HepG2 (cell line): ENCODE results near the gene FBXW2. TPM values are rescaled to one million over a fixed set of nuclear protein-coding genes. Genes with fewer than 3 reads are reported as not detected.

Experiments used
- CC2D1A ChIP-seq: sonication (generic); formaldehyde crosslinking; IDR thresholded peaks from 2 replicates; pipeline ENCODE4 v1.8.1; 2023; ENCODE audit warnings: mild to moderate bottlenecking, missing genetic modification reagents
- CREB1 ChIP-seq, 2 experiments: fragments of 450-650 bp in 1 of 2; IDR thresholded peaks; 2 replicates each; pipeline ENCODE4 v1.6.1; 2016 to 2017; ENCODE audit warnings: control low read depth in 1 of 2, mild to moderate bottlenecking in 1 of 2, missing compliant biosample characterization in 1 of 2, missing genetic modification characterization in 1 of 2
- ELF3 ChIP-seq: IDR thresholded peaks from 2 replicates; pipeline ENCODE4 v1.6.1; 2016; ENCODE audit warnings: missing genetic modification reagents, missing compliant biosample characterization
- FOXA1 ChIP-seq, 2 experiments: fragments of 450-650 bp in 1 of 2; sonication (generic) in 1 of 2; formaldehyde crosslinking in 1 of 2; IDR thresholded peaks; 2 replicates each; pipeline versions ENCODE4 v1.4.0 to v1.6.1; 2016 to 2020; ENCODE audit warnings: missing genetic modification reagents in 1 of 2
- GTF3A ChIP-seq: sonication (generic); formaldehyde crosslinking; conservative IDR thresholded peaks from 2 replicates; pipeline ENCODE4 v1.4.0; 2020; ENCODE audit warnings: mild to moderate bottlenecking, missing genetic modification reagents
- JUND ChIP-seq: sonication (generic); formaldehyde crosslinking; IDR thresholded peaks from 2 replicates; pipeline ENCODE4 v1.8.0; 2022; ENCODE audit warnings: mild to moderate bottlenecking, missing genetic modification reagents
- KDM4B ChIP-seq: sonication (generic); formaldehyde crosslinking; IDR thresholded peaks from 2 replicates; pipeline ENCODE4 v1.4.0; 2020; ENCODE audit warnings: missing genetic modification reagents
- PHF20 ChIP-seq: sonication (generic); formaldehyde crosslinking; IDR thresholded peaks from 2 replicates; pipeline ENCODE4 v1.5.0; 2020; ENCODE audit warnings: mild to moderate bottlenecking, missing genetic modification reagents
- SALL1 ChIP-seq: sonication (generic); formaldehyde crosslinking; IDR thresholded peaks from 2 replicates; pipeline ENCODE4 v1.8.0; 2022; ENCODE audit warnings: mild to moderate bottlenecking, missing genetic modification reagents
- SCMH1 ChIP-seq: sonication (generic); formaldehyde crosslinking; IDR thresholded peaks from 2 replicates; pipeline ENCODE4 v1.9.0; 2021; ENCODE audit warnings: missing genetic modification reagents, mild to moderate bottlenecking, borderline replicate concordance
- SNAI1 ChIP-seq: sonication (generic); formaldehyde crosslinking; IDR thresholded peaks from 2 replicates; pipeline ENCODE4 v1.5.0; 2020; ENCODE audit warnings: mild to moderate bottlenecking, missing genetic modification reagents, borderline replicate concordance
- SOX6 ChIP-seq, 2 experiments: fragments of 450-650 bp in 1 of 2; sonication (generic) in 1 of 2; formaldehyde crosslinking in 1 of 2; IDR thresholded peaks; 2 replicates each; pipeline versions ENCODE4 v1.4.0 to v1.6.1; 2017 to 2020; ENCODE audit warnings: antibody characterized with exemption in 1 of 2, mild to moderate bottlenecking in 1 of 2, missing genetic modification reagents in 1 of 2
- TRIM24 ChIP-seq: sonication (generic); formaldehyde crosslinking; IDR thresholded peaks from 2 replicates; pipeline ENCODE4 v1.8.0; 2022; ENCODE audit warnings: mild to moderate bottlenecking, missing genetic modification reagents
- U2AF1 ChIP-seq: fragments of 200-400 bp; formaldehyde crosslinking; optimal IDR thresholded peaks from 2 replicates; pipeline ENCODE3; 2017; ENCODE audit warnings: mild to moderate bottlenecking, low read depth, low read length
- ZNF143 ChIP-seq: sonication (generic); formaldehyde crosslinking; IDR thresholded peaks from 2 replicates; pipeline ENCODE4 v1.4.0; 2020; ENCODE audit warnings: missing genetic modification reagents
- ZNF652 ChIP-seq: IDR thresholded peaks from 2 replicates; pipeline ENCODE4 v1.6.1; 2016; ENCODE audit warnings: low read depth, borderline replicate concordance
- polyA plus RNA-seq, 8 experiments: library from polyadenylated mRNA; depleted of rRNA in 3 of 8; stranded (reverse) in 7 of 8; unstranded in 1 of 8; fragments of >200 nt; fragmentation: Illumina TruSeq in 4 of 8; extraction: Trizol in 4 of 8; gene quantifications; 2 replicates each; pipeline versions ENCODE4 v1.2.1 to v1.2.3, GENCODE V29; 2011 to 2016; ENCODE audit warnings: low read depth in 4 of 8, missing spikeins in 1 of 8, mixed read lengths in 1 of 8; ENCODE audit not compliant: insufficient read depth in 1 of 8
- total RNA-seq, 5 experiments: library from RNA; depleted of rRNA; stranded (reverse); fragments of >200 nt; fragmentation: Illumina TruSeq; extraction: Trizol; gene quantifications; 2 replicates each; pipeline ENCODE4 v1.2.3, GENCODE V29; 2016; ENCODE audit warnings: low read depth in 1 of 5
- TF ChIP-seq, protein P1 (sequence below): sonication (generic); formaldehyde crosslinking; IDR thresholded peaks from 2 replicates; pipeline ENCODE4 v1.4.0; 2020; ENCODE audit warnings: low read depth, missing genetic modification reagents
- TF ChIP-seq, protein P2 (sequence below): sonication (generic); formaldehyde crosslinking; IDR thresholded peaks from 2 replicates; pipeline ENCODE4 v1.4.0; 2020; ENCODE audit warnings: missing genetic modification reagents, mild to moderate bottlenecking, borderline replicate concordance
- TF ChIP-seq, protein P3 (sequence below): sonication (generic); formaldehyde crosslinking; IDR thresholded peaks from 2 replicates; pipeline ENCODE4 v1.9.0; 2021; ENCODE audit warnings: missing genetic modification reagents, mild to moderate bottlenecking, borderline replicate concordance

FBXW2 gene
- total and polyA plus RNA-seq, 2 of the 13 experiments (the other 11 are each of a cell fraction or from before 2014, with no cell fraction given), result 35.4 to 43.1 TPM

DNA sequence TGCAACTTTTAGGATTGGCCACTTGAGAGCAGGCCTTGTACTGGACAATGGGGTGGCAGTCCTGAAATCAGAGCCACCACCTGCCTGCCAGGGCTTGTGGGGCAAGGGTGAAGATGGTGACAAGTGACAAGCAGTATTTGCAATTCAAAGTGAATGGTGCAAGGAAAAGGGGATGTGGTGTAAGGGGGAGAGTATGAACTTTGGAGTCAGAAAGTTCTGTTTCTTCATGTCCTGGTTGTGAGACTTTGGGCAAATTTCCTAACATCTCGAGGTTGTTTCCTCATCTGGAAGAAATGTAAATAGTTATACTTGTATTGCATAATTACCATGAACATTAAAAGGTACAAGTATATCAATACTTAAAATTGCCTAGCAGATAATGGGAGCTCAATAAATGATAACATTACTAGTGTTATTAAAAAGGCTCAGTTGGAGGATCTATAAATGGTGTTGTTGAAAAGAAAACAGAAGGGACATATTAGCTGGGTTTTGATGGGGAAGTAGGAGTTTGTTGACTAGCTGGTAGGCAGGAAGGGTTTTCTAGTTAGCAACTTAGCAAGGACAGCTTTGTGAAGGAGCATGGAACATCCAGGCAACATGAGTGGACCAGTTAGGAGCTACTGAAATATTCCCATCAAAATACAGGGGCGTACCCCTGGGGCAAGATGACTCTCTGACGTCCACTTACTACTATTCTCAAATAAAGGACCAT lies 57.6 kb downstream of the FBXW2 start (continued):
- TF ChIP-seq, protein P1, sequence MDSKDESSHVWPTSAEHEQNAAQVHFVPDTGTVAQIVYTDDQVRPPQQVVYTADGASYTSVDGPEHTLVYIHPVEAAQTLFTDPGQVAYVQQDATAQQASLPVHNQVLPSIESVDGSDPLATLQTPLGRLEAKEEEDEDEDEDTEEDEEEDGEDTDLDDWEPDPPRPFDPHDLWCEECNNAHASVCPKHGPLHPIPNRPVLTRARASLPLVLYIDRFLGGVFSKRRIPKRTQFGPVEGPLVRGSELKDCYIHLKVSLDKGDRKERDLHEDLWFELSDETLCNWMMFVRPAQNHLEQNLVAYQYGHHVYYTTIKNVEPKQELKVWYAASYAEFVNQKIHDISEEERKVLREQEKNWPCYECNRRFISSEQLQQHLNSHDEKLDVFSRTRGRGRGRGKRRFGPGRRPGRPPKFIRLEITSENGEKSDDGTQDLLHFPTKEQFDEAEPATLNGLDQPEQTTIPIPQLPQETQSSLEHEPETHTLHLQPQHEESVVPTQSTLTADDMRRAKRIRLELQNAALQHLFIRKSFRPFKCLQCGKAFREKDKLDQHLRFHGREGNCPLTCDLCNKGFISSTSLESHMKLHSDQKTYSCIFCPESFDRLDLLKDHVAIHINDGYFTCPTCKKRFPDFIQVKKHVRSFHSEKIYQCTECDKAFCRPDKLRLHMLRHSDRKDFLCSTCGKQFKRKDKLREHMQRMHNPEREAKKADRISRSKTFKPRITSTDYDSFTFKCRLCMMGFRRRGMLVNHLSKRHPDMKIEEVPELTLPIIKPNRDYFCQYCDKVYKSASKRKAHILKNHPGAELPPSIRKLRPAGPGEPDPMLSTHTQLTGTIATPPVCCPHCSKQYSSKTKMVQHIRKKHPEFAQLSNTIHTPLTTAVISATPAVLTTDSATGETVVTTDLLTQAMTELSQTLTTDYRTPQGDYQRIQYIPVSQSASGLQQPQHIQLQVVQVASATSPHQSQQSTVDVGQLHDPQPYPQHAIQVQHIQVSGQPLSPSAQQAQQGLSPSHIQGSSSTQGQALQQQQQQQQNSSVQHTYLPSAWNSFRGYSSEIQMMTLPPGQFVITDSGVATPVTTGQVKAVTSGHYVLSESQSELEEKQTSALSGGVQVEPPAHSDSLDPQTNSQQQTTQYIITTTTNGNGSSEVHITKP, result no peak
- TF ChIP-seq CC2D1A (CRISPR knock-in tag), result no peak
- no peak for TF ChIP-seq FOXA1 (IDR thresholded peaks at IDR 0.05)
- peak; percentile 82 for TF ChIP-seq FOXA1 (CRISPR knock-in tag; IDR thresholded peaks at IDR 0.05)
- TF ChIP-seq ZNF652 (CRISPR knock-in tag), result no peak
- no peak for TF ChIP-seq PHF20 (CRISPR knock-in tag)
- no peak for TF ChIP-seq SNAI1 (CRISPR knock-in tag)
- no peak for TF ChIP-seq U2AF1
- TF ChIP-seq, protein P2, sequence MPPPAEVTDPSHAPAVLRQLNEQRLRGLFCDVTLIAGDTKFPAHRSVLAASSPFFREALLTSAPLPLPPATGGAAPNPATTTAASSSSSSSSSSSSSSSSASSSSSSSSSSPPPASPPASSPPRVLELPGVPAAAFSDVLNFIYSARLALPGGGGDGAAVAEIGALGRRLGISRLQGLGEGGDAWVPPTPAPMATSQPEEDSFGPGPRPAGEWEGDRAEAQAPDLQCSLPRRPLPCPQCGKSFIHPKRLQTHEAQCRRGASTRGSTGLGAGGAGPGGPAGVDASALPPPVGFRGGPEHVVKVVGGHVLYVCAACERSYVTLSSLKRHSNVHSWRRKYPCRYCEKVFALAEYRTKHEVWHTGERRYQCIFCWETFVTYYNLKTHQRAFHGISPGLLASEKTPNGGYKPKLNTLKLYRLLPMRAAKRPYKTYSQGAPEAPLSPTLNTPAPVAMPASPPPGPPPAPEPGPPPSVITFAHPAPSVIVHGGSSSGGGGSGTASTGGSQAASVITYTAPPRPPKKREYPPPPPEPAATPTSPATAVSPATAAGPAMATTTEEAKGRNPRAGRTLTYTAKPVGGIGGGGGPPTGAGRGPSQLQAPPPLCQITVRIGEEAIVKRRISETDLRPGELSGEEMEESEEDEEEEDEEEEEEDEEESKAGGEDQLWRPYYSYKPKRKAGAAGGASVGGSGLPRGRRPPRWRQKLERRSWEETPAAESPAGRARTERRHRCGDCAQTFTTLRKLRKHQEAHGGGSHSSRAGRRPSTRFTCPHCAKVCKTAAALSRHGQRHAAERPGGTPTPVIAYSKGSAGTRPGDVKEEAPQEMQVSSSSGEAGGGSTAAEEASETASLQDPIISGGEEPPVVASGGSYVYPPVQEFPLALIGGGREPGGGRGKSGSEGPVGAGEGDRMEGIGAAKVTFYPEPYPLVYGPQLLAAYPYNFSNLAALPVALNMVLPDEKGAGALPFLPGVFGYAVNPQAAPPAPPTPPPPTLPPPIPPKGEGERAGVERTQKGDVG (CRISPR knock-in tag), result no peak
- no peak for TF ChIP-seq SOX6 (IDR thresholded peaks at IDR 0.05)
- peak; percentile 85 for TF ChIP-seq SOX6 (CRISPR knock-in tag; IDR thresholded peaks at IDR 0.05)
- no peak for TF ChIP-seq ZNF143
- TF ChIP-seq ELF3 (CRISPR knock-in tag), result 0 out of 2 replicates have a peak, but pooled peaks have one; percentile 36
- no peak for TF ChIP-seq CREB1 (IDR thresholded peaks at IDR 0.05)
- TF ChIP-seq CREB1 (CRISPR knock-in tag; IDR thresholded peaks at IDR 0.05), result peak; percentile 18; the same call in 1 of the 2 replicates
- peak; percentile 78 for TF ChIP-seq SALL1
- TF ChIP-seq TRIM24 (CRISPR knock-in tag), result peak; percentile 90; the same call in 1 of the 2 replicates
- no peak for TF ChIP-seq SCMH1 (CRISPR knock-in tag)
- no peak for TF ChIP-seq KDM4B
- TF ChIP-seq JUND (CRISPR knock-in tag), result peak; percentile 55; the same call in 1 of the 2 replicates
- TF ChIP-seq GTF3A (CRISPR knock-in tag), result no peak
- TF ChIP-seq, protein P3, sequence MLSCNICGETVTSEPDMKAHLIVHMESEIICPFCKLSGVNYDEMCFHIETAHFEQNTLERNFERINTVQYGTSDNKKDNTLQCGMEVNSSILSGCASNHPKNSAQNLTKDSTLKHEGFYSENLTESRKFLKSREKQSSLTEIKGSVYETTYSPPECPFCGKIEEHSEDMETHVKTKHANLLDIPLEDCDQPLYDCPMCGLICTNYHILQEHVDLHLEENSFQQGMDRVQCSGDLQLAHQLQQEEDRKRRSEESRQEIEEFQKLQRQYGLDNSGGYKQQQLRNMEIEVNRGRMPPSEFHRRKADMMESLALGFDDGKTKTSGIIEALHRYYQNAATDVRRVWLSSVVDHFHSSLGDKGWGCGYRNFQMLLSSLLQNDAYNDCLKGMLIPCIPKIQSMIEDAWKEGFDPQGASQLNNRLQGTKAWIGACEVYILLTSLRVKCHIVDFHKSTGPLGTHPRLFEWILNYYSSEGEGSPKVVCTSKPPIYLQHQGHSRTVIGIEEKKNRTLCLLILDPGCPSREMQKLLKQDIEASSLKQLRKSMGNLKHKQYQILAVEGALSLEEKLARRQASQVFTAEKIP (CRISPR knock-in tag), result no peak
